HL-60 (cell line): ENCODE data around the gene PTRHD1.

Experiments used
- DNase-seq, 2 experiments: peaks; one replicate each; pipeline ENCODE4 v3.0.0-alpha.2; 2010 to 2020; ENCODE audit warnings: low read depth in 1 of 2, low spot score in 1 of 2
- H3K27ac ChIP-seq: fragments of 250-450 bp; sonication (Bioruptor Pico); replicated peaks from 2 replicates; pipeline ENCODE4 v1.5.1; 2020; ENCODE audit warnings: mild to moderate bottlenecking, moderate library complexity
- H3K27me3 ChIP-seq: fragments of 250-450 bp; sonication (Bioruptor Pico); 2 replicates; pipeline ENCODE4 v1.5.1; 2021; ENCODE audit warnings: mild to moderate bottlenecking, moderate library complexity; ENCODE audit not compliant: insufficient read depth, poor library complexity, severe bottlenecking
- H3K4me3 ChIP-seq: replicated peaks from 2 replicates; pipeline ENCODE4 v1.5.1; 2011; ENCODE audit warnings: mild to moderate bottlenecking, control low read depth, low read length; ENCODE audit not compliant: insufficient read depth
- CTCF ChIP-seq: IDR thresholded peaks from one replicate; pipeline ENCODE4 v1.5.1; 2011; ENCODE audit warnings: low read length, control low read depth, inconsistent platforms; ENCODE audit not compliant: insufficient read depth
- GABPA ChIP-seq: IDR thresholded peaks from 2 replicates; pipeline ENCODE4 v1.6.1; 2012; ENCODE audit warnings: low read depth
- POLR2AphosphoS5 ChIP-seq: IDR thresholded peaks from 2 replicates; pipeline ENCODE4 v1.6.1; 2012; ENCODE audit warnings: low read depth
- REST ChIP-seq: IDR thresholded peaks from 2 replicates; pipeline ENCODE4 v1.6.1; 2012; ENCODE audit warnings: low read depth; ENCODE audit not compliant: insufficient replicate concordance
- SPI1 ChIP-seq: IDR thresholded peaks from 2 replicates; pipeline ENCODE4 v1.6.1; 2012; ENCODE audit warnings: low read depth, mild to moderate bottlenecking, borderline replicate concordance

PTRHD1 gene

GRCh38 chr2:24816884-24817283 is 23.7 kb upstream of the PTRHD1 start:
- DNase-seq: no peak
- no peak overlapping the region for H3K27ac ChIP-seq
- TF ChIP-seq POLR2AphosphoS5 (no peak), GABPA (no peak), REST (no peak), CTCF (no peak), SPI1 (no peak)
- no peaks in the 10 kb centered on the region for H3K27me3 ChIP-seq
- H3K4me3 ChIP-seq: no peak overlapping the region

- TF ChIP-seq SPI1 (no peak), REST (no peak), CTCF (no peak)
- no peak overlapping the region for H3K27ac ChIP-seq
- no peaks in the 10 kb centered on the region for H3K27me3 ChIP-seq
- DNase-seq: no peak
- no peak overlapping the region for H3K4me3 ChIP-seq
Measured at GRCh38 chr2:24816404-24816803, 23.2 kb upstream of the PTRHD1 start.

GRCh38 chr2:24815171-24815570 is 22.0 kb upstream of the PTRHD1 start:
- H3K27me3 ChIP-seq: no peaks in the 10 kb centered on the region
- H3K4me3 ChIP-seq: no peak overlapping the region
- no peak overlapping the region for H3K27ac ChIP-seq
- TF ChIP-seq CTCF (no peak), REST (no peak), GABPA (no peak), POLR2AphosphoS5 (no peak), SPI1 (no peak)
- no peak for DNase-seq
